NCI-H345 treated with DMSO at 0.1 percent for 48 hours (cell line): Measurements from ENCODE around the gene TCHH.

Experiments
- DNase-seq: peaks from one replicate; lab custom pipeline; 2025; ENCODE audit not compliant: unreplicated experiment; lab: John Stamatoyannopoulos, UW

TCHH gene

DNA sequence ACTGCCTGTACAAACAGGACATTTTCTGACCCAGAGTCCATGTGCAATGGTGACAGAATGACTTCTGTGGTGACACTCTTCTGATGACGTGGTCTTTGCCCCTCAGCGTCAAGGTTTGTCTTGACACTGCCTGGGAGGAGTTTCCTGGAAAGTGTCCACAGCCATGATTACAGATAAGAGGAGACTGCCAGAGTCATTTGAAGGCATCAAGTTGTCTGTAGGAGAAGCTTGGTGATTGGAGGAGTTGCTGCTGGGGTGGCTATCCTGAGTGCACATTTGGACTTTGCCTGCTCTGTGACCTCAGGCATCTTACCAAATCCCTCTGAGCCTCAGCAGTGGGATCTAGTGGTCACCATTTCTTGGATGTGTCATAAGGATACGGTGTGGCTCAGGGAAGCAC, 44.1 kb downstream of the TCHH start:
- no peak for DNase-seq

DNA sequence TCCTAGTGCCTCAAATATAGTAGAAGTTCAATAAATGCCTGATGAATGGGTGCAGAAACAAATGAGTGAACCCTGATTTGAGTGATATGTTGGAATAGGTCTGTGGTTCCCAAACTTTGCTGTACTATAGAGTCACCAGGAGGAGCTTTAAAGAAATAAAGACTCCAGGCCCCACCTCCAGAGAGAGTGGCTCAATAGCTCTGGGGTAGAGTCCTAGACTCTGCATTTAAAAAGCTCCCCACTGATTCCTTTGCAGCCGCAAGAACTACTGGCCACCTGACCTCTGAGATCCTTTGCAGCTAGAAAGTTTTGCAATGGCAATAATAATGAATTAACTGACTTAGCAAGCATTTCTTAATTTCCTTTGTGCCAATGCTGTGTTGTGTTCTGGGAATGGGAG, 47.3 kb downstream of the TCHH start:
- no peak for DNase-seq

DNA sequence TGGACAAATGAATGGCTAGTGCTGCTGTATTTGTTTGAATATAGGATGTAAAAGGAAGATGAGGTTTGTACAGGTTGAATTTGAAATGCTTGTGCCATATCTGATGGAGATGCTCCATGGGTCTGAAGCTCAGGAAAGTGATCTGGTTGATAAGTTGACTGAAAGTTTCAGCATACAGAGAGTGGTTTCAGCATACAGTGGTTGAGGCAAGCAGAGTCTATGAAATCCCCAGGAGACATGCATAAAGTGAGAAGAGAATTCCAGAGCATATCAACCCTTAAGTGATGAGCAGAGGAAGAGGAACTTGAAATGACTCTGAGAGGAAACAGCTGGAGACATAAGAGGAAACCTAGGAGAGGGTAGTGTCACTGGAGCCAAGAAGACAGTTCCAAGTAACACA, 48.1 kb downstream of the TCHH start:
- DNase-seq, result no peak

DNA sequence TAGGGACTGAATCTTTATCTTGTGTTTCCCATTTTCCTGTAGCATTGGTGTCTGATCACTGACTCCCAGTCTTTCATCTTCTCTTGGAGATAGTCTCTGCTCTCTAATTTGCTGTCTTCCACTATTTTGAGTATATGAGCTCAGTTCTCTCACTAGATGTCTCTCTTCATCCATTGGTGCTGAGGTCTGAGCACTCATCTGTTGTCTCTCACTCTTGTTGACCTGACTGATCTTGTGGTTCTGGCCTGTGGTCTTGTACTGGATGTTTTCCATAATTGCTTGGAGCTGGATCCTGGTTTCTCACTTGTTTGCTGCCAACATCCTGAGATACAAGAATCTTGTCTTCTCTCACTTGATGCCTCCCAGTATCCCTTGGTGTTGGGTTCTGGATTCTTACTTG, 53.3 kb downstream of the TCHH start:
- no peak for DNase-seq
